KBM-7 (cell line): Measurements from ENCODE around the gene IL33.
A peak's percentile ranks its signal among the peaks of the same experiment; 100 is the strongest.

Experiments
- DNase-seq: peaks from one replicate; pipeline ENCODE4 v3.0.0-alpha.2; 2015
- in situ Hi-C: fragments of 300-500 bp; cut with MboI; formaldehyde crosslinking; loops from 2 replicates; pipeline ENCODE4 v1.14.3; 2020; ENCODE audit warnings: low sequenced_read_pairs, low pct_unique_long_range_greater_than_20kb, mixed read lengths

The IL33 gene

DNA sequence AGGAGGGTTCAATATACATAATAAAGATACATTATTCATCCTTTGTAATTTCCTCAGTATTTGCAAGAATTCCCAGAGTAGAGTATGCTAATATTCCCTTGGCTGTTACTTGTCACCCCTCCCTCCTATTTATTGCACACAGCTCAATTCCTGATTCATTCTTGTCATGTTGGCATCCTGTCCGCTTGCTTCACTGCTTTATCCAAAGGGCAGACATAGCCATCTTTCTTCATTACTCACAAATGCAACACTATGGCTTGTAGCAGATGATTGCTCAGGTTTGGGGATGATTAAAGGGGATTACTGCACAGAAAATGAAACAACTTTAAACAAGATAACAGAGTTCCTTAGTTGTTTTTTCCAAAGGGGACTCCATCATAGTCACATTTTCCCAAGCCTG is 1.2 kb upstream of the IL33 start:
- DNase-seq: no peak
- in situ Hi-C loops: no loop called here

DNA sequence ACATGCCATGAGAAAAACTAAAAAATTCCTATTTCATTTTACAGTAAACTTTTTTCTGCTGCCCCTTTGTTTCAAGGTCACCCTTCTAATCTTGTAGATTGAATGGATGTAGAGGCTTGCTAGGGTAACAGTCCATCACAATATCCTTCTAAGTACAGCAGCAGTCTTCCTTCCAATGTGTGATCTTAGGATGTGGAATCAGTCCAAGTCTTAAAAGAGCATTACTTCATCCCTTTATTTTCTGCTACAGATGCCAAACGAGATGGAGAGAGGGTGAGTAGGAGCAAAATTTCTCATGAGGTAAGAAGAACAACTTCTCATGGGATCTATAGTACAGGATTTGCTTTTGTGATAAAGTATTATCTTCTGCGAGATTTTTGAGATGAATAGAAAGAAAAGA is 704 bp upstream of the IL33 start:
- DNase-seq: no peak
- in situ Hi-C loops: no loop called here

DNA sequence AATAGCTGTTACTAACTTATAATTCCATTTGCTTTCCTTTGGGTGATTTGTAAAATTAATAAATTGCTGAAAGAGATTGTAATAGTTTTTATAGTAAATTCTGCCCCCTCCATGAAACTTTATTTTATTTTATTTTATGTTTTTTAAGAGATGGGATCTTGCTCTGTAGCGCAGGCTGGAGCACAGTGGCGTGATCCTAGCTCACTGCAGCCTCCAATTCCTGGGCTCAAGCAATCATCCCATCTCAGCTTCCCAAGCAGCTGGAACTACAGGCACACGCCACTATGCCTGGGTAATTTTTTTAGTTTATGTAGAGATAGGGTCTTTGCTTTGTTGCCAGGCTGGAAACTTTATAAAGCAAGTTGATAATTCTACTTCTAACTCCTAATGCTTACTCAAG is 395 bp downstream of the IL33 start:
- no peak for DNase-seq
- in situ Hi-C loops: no loop called here

DNA sequence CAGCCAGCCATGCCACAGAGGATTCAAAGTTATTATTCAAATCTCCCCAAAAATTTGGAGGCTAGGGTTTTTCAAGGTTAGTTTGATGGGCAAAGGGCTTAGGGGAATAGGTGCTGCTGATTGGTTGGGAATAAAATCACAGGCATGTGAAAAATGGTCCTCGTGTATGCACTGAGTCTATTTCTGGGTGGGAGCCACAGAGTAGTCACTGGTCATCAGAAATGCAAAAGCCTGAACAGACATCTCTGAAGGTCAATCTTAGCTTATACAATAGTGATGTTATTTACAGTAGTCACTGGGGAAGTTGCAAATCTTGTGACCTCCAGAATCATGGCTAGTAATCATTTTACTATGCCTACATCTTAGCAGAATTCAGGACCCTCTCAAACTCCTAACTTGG is 1.3 kb downstream of the IL33 start:
- in situ Hi-C loops: no loop called here
- no peak for DNase-seq

DNA sequence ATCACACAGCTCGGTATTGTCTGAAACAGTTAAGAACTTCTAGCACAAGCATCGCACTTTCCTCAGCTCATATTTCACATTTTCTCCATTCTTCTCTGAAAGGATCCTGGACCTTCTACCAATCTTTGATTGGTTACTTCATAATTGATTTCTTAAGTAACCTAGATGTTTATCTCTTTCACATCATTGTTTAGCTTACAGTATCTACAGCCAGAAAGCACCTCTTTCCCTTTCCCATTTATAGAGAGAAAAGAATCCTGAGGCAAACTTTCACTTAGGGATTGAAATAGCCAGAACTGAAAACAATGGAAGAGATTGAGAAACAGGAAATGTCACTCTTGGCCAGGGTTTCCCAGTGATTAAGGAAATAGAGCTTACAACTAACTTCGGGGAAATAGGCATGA is 2.5 kb downstream of the IL33 start:
- in situ Hi-C loops: no loop called here
- DNase-seq: no peak

DNA sequence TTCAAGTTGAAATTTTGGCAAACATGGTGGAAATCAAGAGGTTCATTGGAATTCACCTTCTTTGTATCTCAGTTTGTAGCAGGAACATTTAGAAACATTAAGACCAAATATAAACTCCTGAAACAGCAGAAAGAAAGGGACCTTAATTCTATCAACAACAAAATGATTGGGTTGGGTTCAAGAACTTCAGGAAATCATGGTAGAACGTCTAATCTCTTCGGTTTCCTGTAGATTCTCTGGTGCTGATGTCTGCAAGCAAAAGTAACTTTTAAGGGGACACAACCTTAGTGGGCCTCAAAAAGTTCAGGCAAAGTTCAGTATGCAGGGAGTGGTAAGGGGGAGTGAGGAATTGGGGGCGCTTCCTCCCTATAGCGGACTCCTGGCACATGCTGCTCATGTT is 3.4 kb downstream of the IL33 start:
- in situ Hi-C loops: no loop called here

DNA sequence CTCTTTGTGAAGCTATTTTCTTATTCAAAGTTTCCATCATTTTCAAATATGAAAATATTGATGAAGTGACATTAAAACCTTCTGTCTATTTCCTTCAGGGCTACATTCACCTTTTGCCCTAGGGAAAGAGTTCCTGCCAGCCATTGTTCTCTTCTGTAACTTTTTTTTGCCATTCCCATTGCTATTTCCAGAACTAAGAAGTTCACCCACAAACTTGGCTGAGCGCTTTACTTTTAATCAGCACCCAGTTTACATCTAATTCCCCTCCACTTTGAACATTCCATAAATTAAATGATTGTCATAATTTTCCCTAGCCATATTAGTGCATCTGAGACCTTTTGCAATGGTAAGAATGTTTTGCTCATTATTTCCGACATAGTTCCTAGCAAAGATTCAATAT is 4.4 kb downstream of the IL33 start:
- DNase-seq: no peak
- in situ Hi-C loops: no loop called here

More for the DNA sequence above, 3.4 kb downstream of the IL33 start:
- no peak for DNase-seq

DNA sequence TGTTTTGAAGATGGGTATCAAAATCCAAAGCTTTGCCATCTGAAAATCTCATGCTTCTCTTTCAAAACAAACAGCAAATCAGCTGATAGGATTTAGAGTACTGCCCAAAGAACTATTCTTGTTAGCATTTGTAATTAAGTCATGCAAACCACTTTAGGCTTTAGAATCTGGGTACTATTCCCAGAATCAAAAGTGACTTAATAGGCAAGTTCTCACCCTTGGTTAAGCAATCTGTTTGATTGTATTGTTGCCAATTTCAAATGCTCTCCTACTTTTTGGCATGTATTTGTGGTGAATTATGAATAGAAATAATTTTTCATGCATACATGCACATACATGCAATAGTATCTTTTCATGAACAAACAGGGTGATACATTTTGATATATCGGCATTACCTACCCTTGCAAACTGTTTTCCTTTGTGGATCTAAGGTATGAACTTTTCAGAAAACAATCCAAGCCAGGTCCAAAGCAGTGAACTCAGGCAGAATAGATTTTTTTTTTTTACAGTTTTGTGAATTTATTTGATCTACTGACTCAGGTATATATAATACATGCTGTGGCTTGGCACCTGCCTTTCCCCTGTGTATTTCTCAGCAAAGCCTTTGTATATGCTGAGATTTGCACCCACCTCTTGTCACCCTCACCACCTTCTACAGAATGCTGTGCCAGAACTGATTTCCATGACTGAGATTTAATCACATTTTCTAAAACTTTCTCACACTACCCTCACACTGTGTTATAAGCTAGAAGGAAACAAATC is 9.0 kb downstream of the IL33 start:
- in situ Hi-C loops: no loop called here
- DNase-seq: no peak

DNA sequence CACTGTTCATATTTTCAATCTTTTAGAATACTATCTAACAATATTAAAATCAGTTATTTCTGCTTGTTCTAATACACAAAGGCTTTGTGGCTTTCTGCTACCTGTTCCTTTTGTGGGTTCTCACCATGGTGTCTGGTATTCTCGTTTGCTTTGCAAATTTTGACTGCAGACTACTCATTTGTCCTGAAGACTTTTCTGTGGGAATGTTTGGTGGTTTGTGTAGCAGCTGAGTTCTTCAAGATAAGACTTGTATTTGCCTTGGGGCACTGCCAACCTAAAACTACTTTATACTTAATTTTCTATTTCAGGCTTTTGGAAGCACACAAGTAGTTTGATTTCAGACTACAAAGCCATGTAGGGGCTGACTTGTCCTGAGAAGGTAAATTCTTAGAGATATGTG is 11.1 kb downstream of the IL33 start:
- in situ Hi-C loops: no loop called here
- DNase-seq: no peak

DNA sequence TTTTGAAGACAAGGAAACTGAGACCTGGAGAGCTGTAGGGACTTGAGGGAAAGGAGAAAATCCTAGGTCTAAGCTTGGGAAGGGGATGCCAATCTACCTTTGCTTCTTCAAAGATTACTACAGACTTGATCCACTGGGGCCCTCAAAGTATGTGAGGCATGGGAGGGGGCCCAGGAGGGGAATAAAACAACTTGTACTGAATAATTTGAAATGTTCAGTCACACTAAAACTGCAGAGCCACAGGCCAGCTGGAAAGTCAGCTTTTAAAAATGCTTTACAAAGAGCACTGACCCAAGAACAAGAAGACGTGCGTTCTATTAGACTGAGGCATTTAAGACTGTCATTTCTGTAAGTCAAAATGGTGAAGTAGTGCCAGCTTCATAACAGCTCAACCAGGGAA is 13.6 kb downstream of the IL33 start:
- in situ Hi-C loops: no loop called here
- DNase-seq: no peak

DNA sequence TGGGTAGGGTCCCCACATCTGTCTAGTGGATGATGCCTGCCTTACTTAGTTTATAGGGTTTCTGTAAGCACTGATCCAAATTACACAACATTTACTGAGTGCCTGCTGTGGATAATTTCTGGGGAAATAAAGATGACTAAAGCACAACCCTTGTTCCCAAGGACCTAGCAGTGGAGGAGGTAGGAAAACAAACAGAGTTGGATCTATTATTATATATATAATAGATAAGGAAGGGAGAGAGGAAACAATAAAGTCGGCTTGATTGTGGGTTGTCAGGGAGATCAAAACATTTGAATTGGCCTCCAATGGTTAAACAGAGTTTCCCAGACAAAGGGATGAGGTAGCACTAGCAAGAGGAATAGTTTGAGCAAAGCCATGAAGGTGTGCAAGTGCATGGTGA is 14.0 kb downstream of the IL33 start:
- in situ Hi-C loops: no loop called here
- no peak for DNase-seq

DNA sequence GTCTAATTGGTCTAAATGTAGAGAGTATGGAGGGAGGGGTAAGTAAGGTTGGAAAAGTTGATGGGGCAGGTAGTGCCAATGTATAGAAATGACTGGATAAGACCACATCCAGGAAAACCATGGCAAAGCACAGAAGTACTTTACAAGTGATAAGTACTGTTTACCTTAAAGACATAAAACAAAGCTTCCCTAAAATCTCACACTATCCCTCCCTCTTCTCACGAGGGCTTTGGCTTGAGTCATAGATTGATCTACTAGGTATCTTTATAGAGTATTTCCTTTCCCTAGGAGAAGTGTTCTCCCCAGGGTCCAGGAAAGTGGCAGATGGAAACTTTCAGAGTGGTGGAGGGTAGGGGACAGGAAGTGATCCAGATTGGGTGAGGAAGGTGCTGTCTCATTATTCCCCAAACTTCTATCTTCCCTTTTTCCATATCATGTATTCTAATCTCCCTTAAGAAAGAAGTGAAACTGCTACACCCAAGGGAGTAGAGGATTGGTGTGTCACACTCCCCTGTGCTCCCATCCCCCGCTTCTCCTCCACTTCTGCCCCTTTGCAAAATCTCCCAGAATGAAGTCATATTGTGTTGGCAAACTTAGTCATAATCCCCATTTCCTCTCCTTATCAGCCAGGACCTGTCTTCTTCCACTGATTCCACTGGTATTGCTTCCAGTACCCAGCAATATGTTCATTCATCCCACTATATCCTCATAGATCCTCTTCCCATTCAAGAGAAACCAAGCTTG is 14.6 kb downstream of the IL33 start:
- in situ Hi-C loops: no loop called here
- DNase-seq: no peak

DNA sequence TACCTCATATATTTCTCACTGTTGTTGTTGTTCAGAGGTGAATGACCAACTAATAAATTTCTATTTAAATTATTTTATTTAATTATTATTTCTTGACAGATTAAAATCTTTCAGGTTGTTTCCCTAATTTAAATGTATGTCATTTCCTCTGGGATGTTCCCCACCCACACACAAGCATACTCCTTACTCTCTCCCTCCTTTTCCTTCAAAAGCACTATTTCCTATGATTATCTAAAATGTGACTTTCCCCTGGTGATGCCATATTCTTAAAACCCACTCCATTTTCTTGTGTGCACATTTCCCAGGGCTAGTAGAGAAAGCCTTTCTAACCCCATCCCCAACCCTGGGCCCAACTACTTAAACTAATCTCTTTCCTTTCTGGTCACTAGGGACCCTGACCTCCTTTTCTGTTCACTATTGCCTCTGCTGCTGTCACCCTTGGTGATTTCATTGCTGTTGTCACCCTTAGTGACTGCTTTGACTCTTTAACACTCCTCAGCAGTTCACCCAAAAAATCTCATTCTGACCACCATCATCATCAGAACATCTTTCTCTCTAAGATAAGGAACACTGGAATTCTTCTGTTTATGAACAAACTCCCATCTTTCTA is 16.8 kb downstream of the IL33 start:
- in situ Hi-C loops: no loop called here
- DNase-seq: no peak

DNA sequence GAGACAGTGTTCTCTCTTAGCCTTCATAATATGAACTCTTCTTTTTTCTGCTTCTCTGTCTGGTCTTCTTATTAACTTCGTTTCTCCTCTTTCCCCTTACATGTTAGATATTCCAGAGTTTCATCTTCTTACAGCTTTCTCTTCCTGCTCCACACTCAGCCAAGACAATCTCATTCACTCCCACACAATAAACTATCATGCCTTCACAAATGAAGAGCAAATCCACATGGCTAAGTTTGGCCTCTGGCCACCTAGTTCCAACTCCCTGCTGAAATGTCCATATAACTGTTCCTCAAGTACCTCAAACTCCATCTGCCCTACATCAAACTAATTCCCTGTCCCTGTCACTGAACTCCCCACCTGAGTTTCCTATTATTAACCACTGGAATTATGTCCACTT is 18.4 kb downstream of the IL33 start:
- in situ Hi-C loops: no loop called here
- no peak for DNase-seq

DNA sequence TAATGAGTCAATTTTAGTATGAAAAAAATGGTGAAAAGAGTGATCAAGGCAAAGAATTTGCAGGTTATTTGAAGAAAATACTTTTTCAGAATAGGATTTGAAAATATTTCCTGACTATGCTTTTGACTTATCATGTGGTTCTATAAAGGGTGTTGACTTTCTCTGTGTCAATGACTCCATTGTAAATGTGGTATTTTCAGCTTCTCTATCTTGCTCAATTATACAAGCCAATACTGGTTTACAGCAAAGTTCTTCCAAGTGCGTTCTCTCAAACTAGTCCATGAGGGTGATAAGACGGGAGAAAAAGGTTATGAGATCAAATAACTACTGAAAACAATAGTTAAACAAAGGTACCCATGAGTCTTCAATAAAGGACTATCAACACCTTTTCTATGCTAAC is 21.7 kb downstream of the IL33 start:
- DNase-seq: no peak
- in situ Hi-C loops: no loop called here

DNA sequence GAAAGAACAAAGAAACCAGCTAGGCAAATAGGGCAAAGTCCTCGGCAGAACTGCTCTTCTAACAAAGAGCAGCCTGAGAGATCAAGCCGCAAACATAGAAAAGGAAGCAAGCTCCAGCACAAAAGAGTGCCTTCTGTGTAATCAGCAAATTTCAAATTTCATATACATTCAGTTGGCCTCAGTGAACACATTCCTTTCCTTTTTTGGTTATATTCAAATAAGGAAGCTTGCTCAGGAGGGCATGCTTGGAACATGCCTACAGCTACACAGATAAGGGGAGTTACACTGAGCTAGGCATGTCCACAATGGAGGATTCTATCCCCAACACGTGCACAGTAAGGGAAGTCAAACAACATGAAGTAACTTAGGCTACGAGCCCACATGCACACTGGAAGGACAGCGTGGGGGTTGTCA is 23.4 kb downstream of the IL33 start:
- in situ Hi-C loops: no loop called here
- peak; percentile 23 for DNase-seq

DNA sequence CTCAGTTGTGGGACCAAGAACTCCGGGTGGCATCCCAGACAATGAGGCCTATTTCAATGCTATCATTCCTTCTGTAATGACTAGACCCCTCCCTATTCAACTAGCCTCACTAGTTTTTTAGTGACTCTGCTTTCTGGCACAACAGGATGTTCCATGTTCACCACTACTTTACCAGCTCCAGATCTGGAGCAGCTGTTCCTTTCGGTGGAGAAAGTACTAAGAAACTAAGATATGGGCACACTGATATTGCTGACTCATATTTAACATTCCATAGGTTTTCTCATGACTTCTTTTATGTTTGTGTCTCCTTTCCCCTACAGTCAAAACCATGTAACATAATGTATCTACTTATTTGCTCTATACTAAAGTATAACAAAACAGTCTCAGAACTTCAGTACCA is 24.1 kb downstream of the IL33 start:
- in situ Hi-C loops: no loop called here
- no peak for DNase-seq

DNA sequence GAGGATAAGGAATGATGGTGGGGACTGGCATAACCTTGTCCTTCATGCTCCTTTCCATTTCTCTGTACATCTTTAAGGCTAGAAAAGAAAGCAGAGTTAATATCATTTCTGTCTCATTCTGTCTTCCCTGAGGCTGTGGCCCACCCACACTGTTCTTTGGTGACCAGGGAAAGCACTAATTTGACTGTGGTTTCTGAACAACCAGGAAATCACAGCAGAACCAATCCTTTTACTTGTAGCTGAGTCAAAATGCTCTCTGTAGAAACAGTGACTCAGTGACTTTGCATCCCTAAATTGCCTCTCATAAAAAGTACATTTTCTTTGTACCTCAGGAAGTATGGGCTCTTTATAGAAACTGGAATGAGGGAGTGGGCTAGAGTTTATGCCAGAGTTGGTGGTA is 28.1 kb downstream of the IL33 start:
- in situ Hi-C loops: no loop called here
- DNase-seq: no peak

DNA sequence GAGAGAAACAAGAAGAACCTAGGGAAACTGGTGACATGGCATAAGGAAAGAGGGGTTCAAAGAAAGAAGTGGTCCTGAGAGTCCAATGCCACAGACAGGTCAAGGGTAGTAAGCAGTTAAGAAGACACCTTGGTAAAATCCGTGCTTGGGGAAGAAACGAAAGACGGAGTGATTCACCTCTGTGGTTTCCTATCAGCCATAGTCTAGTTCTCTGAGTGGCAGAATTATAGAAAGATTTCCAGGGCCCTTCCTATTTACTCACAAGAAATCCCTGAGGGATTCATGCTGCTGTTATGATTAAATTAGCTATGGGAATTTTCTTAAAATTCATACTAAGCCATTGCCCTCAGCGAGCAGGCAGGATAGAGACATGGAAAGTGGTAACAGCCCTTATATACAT is 31.7 kb downstream of the IL33 start:
- in situ Hi-C loops: no loop called here
- DNase-seq: no peak

DNA sequence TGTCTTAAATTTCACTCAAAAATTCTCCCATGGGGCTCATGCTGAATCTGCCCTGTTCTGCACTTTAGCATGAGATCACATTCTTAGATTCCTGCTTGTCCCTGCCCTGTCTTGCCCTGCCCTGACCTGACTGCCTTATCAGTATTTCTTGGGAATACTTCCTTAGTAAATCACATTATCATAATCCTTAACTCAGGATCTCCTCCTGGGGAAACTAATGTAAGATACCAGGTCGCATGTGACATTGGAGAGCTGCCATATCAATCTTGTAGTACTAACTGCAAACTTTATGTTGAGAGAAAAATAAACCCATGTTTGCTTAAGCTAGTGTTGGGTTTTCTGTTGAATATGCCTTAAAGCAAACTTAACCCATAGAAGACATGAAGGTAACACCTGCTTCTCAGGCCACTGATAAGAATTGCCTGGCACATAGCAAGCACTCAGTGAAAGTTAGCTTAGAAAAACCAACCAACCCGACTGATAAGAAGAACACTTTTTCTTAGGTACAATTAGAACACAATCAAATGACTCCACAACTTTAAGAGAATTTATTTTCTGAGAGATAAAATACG is 53.3 kb downstream of the IL33 start:
- in situ Hi-C loops: no loop called here
- DNase-seq: no peak
